Nephron progenitor cell (in vitro differentiated cells): Measurements from ENCODE around the gene SHISA8.

Source experiments
- DNase-seq: peaks from one replicate; pipeline ENCODE4 v3.0.0; 2021
- H3K27ac Mint-ChIP-seq: 2 replicates; pipeline ENCODE4 v1.8.0; 2021; ENCODE audit warnings: mild to moderate bottlenecking, moderate library complexity, mixed read lengths
- H3K27me3 Mint-ChIP-seq: 2 replicates; pipeline ENCODE4 v1.8.0; 2021; ENCODE audit warnings: mild to moderate bottlenecking, low read depth, mixed read lengths; ENCODE audit not compliant: poor library complexity
- H3K36me3 Mint-ChIP-seq: 2 replicates; pipeline ENCODE4 v1.8.0; 2021; ENCODE audit warnings: low read depth, mixed read lengths
- H3K4me1 Mint-ChIP-seq: 2 replicates; pipeline ENCODE4 v1.8.0; 2021; ENCODE audit warnings: mixed read lengths
- H3K4me3 Mint-ChIP-seq: 2 replicates; pipeline ENCODE4 v1.8.0; 2021; ENCODE audit warnings: mild to moderate bottlenecking, moderate library complexity, mixed read lengths
- H3K9me3 Mint-ChIP-seq: 2 replicates; pipeline ENCODE4 v1.8.0; 2021; ENCODE audit warnings: mild to moderate bottlenecking, moderate library complexity, mixed read lengths
- TF ChIP-seq, protein P1 (sequence below): fragments of 200-600 bp; sonication (generic); IDR thresholded peaks from 2 replicates; pipeline ENCODE4 v1.5.0; 2021; ENCODE audit warnings: antibody characterized with exemption

Gene SHISA8

DNA sequence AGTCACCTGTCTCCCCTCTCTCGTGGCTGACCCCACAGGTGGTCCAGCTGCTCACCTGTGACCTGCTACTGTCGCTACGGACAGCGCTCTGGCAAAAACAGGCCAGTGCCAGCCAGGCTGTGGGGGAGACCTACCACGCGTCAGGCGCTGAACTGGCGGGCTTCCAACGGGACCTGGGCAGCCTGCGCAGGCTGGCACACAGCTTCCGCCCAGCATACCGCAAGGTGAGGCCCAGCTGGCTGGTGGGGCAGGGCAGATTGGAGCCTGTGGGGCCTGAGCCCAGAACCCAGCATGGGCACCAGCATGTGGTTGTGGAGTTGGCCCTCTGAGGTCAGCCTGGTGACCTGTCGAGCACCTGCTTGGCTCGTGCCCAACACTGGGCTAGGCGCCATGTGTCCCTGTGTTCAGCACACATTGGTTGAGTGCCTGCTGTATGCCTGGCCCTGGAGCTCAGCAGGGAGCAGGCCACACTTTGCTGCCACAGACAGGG lies 11.9 kb downstream of the SHISA8 start:
- Mint-ChIP-seq H3K36me3 (peaks cover 18% of the 10 kb centered on the region), H3K27me3 (no peaks in the 10 kb centered on the region), H3K9me3 (no peaks in the 10 kb centered on the region), H3K4me3 (no peak overlapping the region), H3K4me1 (peaks cover 7% of the 10 kb centered on the region), H3K27ac (no peak overlapping the region)
- TF ChIP-seq, protein P1, sequence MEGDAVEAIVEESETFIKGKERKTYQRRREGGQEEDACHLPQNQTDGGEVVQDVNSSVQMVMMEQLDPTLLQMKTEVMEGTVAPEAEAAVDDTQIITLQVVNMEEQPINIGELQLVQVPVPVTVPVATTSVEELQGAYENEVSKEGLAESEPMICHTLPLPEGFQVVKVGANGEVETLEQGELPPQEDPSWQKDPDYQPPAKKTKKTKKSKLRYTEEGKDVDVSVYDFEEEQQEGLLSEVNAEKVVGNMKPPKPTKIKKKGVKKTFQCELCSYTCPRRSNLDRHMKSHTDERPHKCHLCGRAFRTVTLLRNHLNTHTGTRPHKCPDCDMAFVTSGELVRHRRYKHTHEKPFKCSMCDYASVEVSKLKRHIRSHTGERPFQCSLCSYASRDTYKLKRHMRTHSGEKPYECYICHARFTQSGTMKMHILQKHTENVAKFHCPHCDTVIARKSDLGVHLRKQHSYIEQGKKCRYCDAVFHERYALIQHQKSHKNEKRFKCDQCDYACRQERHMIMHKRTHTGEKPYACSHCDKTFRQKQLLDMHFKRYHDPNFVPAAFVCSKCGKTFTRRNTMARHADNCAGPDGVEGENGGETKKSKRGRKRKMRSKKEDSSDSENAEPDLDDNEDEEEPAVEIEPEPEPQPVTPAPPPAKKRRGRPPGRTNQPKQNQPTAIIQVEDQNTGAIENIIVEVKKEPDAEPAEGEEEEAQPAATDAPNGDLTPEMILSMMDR, result no peak
- DNase-seq, result no peak

GRCh38 chr22:41902016-41902415 lies 12.9 kb downstream of the SHISA8 start:
- H3K27ac Mint-ChIP-seq, result no peak overlapping the region
- peaks cover 25% of the 10 kb centered on the region for H3K36me3 Mint-ChIP-seq
- no peaks in the 10 kb centered on the region for H3K9me3 Mint-ChIP-seq
- TF ChIP-seq, protein P1, result no peak
- peaks cover 7% of the 10 kb centered on the region for H3K4me1 Mint-ChIP-seq
- H3K4me3 Mint-ChIP-seq, result no peak overlapping the region
- peaks cover 3% of the 10 kb centered on the region for H3K27me3 Mint-ChIP-seq
- DNase-seq, result no peak

- Mint-ChIP-seq H3K27ac (no peak overlapping the region), H3K4me1 (peaks cover 7% of the 10 kb centered on the region), H3K36me3 (peaks cover 34% of the 10 kb centered on the region), H3K9me3 (no peaks in the 10 kb centered on the region), H3K27me3 (peaks cover 3% of the 10 kb centered on the region), H3K4me3 (no peak overlapping the region)
- TF ChIP-seq, protein P1, result no peak
- no peak for DNase-seq
These were observed 14.1 kb downstream of the SHISA8 start for GRCh38 chr22:41900652-41901312.

- no peak for DNase-seq
- Mint-ChIP-seq H3K4me3 (no peak overlapping the region), H3K4me1 (peaks cover 7% of the 10 kb centered on the region), H3K9me3 (no peaks in the 10 kb centered on the region), H3K36me3 (peaks cover 30% of the 10 kb centered on the region), H3K27me3 (peaks cover 3% of the 10 kb centered on the region), H3K27ac (no peak overlapping the region)
- TF ChIP-seq, protein P1, result no peak
These were observed 14.8 kb downstream of the SHISA8 start for GRCh38 chr22:41899992-41900651.

DNA sequence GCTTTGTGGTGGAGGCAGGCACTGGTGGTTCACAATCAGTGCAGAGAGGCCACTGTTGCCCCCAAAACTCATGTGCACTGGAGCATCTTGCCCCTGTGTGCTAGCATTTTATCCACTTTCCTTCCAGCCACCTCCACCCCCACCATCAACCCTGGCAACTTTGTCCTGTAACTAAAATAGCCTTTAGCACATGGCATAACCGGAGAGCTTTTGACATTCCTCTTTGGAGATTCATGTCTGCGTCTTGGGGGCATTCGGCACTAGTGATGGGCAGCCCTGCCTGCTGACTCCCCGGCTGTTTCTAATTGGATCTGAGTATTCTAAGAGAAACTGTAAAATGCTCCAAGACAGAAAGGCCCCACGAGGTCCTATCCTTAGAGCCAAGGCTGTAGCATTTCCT lies 15.8 kb downstream of the SHISA8 start:
- Mint-ChIP-seq H3K9me3 (no peaks in the 10 kb centered on the region), H3K4me3 (no peak overlapping the region), H3K36me3 (peaks cover 39% of the 10 kb centered on the region), H3K27ac (no peak overlapping the region), H3K27me3 (peaks cover 3% of the 10 kb centered on the region), H3K4me1 (peaks cover 7% of the 10 kb centered on the region)
- TF ChIP-seq, protein P1, result no peak
- DNase-seq, result no peak
